Neural cell (in vitro differentiated cells): Measurements from ENCODE around the gene PDE8A.

Source experiments
- EZH2 ChIP-seq: fragments of 200-600, 300-800 bp; shearing (Covaris generic), sonication (generic); IDR thresholded peaks from 2 replicates; pipeline ENCODE4 v1.6.1; 2014; ENCODE audit warnings: antibody characterized with exemption, low read length, borderline replicate concordance, mild to moderate bottlenecking; ENCODE audit not compliant: insufficient read depth, poor library complexity, severe bottlenecking
- POLR2AphosphoS5 ChIP-seq: IDR thresholded peaks from 2 replicates; pipeline ENCODE4 v1.6.1; 2012
- RAD21 ChIP-seq: fragments of 450-650 bp; conservative IDR thresholded peaks from 2 replicates; pipeline ENCODE4 v1.6.1; 2014; ENCODE audit warnings: antibody characterized with exemption, mild to moderate bottlenecking, moderate library complexity
- SMC3 ChIP-seq: fragments of 450-650 bp; conservative IDR thresholded peaks from 2 replicates; pipeline ENCODE4 v1.6.1; 2014; ENCODE audit warnings: antibody characterized with exemption, mild to moderate bottlenecking, moderate library complexity; ENCODE audit not compliant: poor library complexity
- TAF1 ChIP-seq: IDR thresholded peaks from 2 replicates; pipeline ENCODE4 v1.6.1; 2012; ENCODE audit warnings: low read depth
- TF ChIP-seq, protein P1 (sequence below): fragments of 450-650 bp; IDR thresholded peaks from 2 replicates; pipeline ENCODE4 v1.5.1; 2014; ENCODE audit warnings: antibody characterized with exemption, mild to moderate bottlenecking, moderate library complexity; ENCODE audit not compliant: poor library complexity, severe bottlenecking

DNA sequence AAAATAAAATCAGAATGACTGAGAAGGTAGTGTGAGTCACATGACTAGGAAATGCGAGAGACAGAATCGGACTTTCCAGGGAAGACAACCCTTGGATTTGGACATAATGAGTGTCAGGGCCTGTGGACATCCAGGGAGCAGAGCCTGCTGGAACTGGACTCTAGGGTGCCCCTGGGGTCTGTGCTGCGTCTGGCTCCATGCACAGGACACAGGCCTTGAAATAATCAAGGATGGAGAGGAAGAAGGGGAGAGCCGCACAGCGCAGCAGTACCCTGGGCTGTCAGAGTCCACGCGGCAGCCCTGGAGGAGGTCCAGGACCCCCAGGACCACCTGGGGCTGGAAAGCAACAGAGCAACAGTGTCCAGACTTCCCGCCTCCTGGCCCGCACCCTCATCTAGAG, 173.7 kb downstream of the PDE8A start:
- TF ChIP-seq EZH2 (no peak), RAD21 (no peak), POLR2AphosphoS5 (no peak), SMC3 (no peak), TAF1 (no peak)
- TF ChIP-seq, protein P1, sequence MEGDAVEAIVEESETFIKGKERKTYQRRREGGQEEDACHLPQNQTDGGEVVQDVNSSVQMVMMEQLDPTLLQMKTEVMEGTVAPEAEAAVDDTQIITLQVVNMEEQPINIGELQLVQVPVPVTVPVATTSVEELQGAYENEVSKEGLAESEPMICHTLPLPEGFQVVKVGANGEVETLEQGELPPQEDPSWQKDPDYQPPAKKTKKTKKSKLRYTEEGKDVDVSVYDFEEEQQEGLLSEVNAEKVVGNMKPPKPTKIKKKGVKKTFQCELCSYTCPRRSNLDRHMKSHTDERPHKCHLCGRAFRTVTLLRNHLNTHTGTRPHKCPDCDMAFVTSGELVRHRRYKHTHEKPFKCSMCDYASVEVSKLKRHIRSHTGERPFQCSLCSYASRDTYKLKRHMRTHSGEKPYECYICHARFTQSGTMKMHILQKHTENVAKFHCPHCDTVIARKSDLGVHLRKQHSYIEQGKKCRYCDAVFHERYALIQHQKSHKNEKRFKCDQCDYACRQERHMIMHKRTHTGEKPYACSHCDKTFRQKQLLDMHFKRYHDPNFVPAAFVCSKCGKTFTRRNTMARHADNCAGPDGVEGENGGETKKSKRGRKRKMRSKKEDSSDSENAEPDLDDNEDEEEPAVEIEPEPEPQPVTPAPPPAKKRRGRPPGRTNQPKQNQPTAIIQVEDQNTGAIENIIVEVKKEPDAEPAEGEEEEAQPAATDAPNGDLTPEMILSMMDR: no peak
